IMR-90 (cell line): ENCODE measurements around the gene ETV7. TPM values are rescaled to one million over a fixed set of nuclear protein-coding genes. Genes with fewer than 3 reads are reported as not detected.

ENCODE experiments used
- ATAC-seq: fragments of 200-7000 bp; cut with Tn5 transposase; 2 replicates; pipeline ENCODE4 v1.9.1; 2020; ENCODE audit warnings: low read depth, mild to moderate bottlenecking, moderate library complexity
- BruUV-seq: library from RNA; stranded (reverse); fragments of 400-500 nt; replicated peaks from 2 replicates; lab custom pipeline; 2021; lab: Mats Ljungman, UMichigan
- CTCF ChIA-PET: fragments of 300-600 bp; formaldehyde crosslinking; extraction: SDS; loops from one replicate; lab custom pipeline; 2021; ENCODE audit warnings: antibody characterized with exemption; lab: Yijun Ruan, JAX
- POLR2A ChIA-PET: fragments of 300-600 bp; sonication (Branson Sonifier 250); formaldehyde crosslinking; loops from one replicate; lab custom pipeline; 2022; ENCODE audit warnings: antibody characterized with exemption; ENCODE audit not compliant: unreplicated experiment; lab: Charles Lee
- DNase-seq: peaks from one replicate; pipeline ENCODE4 v3.0.0; 2013
- H2AFZ ChIP-seq: replicated peaks from 2 replicates; pipeline ENCODE3; 2013; ENCODE audit warnings: low read length, mild to moderate bottlenecking; ENCODE audit not compliant: poor library complexity
- H2AK5ac ChIP-seq: 2 replicates; pipeline ENCODE4 v1.6.1; 2013; ENCODE audit warnings: low read depth, low read length, inconsistent platforms
- H2AK9ac ChIP-seq: replicated peaks from 2 replicates; pipeline ENCODE3; 2013; ENCODE audit warnings: mild to moderate bottlenecking, low read depth, low read length, moderate library complexity; ENCODE audit not compliant: poor library complexity
- H2BK120ac ChIP-seq: 2 replicates; pipeline ENCODE4 v1.6.1; 2013; ENCODE audit warnings: low read depth, low read length, inconsistent platforms
- H2BK15ac ChIP-seq: 3 replicates; pipeline ENCODE4 v1.6.1; 2013; ENCODE audit warnings: low read depth, low read length, inconsistent platforms
- H2BK20ac ChIP-seq: 2 replicates; pipeline ENCODE4 v1.6.1; 2013; ENCODE audit warnings: low read depth, mild to moderate bottlenecking, inconsistent platforms, low read length, moderate library complexity
- H2BK5ac ChIP-seq: 2 replicates; pipeline ENCODE4 v1.6.1; 2013; ENCODE audit warnings: mild to moderate bottlenecking, low read depth, low read length, inconsistent platforms; ENCODE audit not compliant: poor library complexity, severe bottlenecking
- H3K14ac ChIP-seq: replicated peaks from 2 replicates; pipeline ENCODE4 v1.6.1; 2013; ENCODE audit warnings: low read depth, low read length, inconsistent platforms
- H3K18ac ChIP-seq: 2 replicates; pipeline ENCODE4 v1.6.1; 2013; ENCODE audit warnings: low read depth, low read length, control low read depth
- H3K23ac ChIP-seq: 2 replicates; pipeline ENCODE4 v1.6.1; 2013; ENCODE audit warnings: low read depth, low read length, inconsistent platforms
- H3K27ac ChIP-seq: 2 replicates; pipeline ENCODE4 v1.5.1; 2013; ENCODE audit warnings: mild to moderate bottlenecking, control low read depth, low read length; ENCODE audit not compliant: insufficient read depth
- H3K27me3 ChIP-seq: 2 replicates; pipeline ENCODE4 v1.6.1; 2013; ENCODE audit warnings: low read length; ENCODE audit not compliant: control insufficient read depth, insufficient read depth
- H3K36me3 ChIP-seq: 2 replicates; pipeline ENCODE4 v1.6.1; 2013; ENCODE audit warnings: low read length, mixed read lengths; ENCODE audit not compliant: control insufficient read depth, insufficient read depth
- H3K4ac ChIP-seq: 2 replicates; pipeline ENCODE4 v1.6.1; 2013; ENCODE audit warnings: low read depth, low read length, inconsistent platforms
- H3K4me1 ChIP-seq: 2 replicates; pipeline ENCODE4 v1.6.1; 2013; ENCODE audit warnings: low read length, mixed read lengths; ENCODE audit not compliant: control insufficient read depth, insufficient read depth
- H3K4me2 ChIP-seq: 2 replicates; pipeline ENCODE4 v1.6.1; 2013; ENCODE audit warnings: low read depth, mild to moderate bottlenecking, control low read depth, low read length, moderate library complexity
- H3K4me3 ChIP-seq: 2 replicates; pipeline ENCODE4 v1.5.1; 2013; ENCODE audit warnings: low read depth, mild to moderate bottlenecking, control low read depth, low read length, moderate library complexity; ENCODE audit not compliant: insufficient read depth
- H3K56ac ChIP-seq: 2 replicates; pipeline ENCODE4 v1.6.1; 2013; ENCODE audit warnings: low read length, inconsistent platforms; ENCODE audit not compliant: insufficient read depth; ENCODE audit errors: extremely low read depth
- H3K79me1 ChIP-seq, 2 experiments: 2 replicates each; pipeline ENCODE4 v1.6.1; 2013; ENCODE audit warnings: low read length in 2 of 2, inconsistent platforms in 1 of 2, low read depth in 1 of 2
- H3K9ac ChIP-seq: 2 replicates; pipeline ENCODE4 v1.6.1; 2013; ENCODE audit warnings: low read depth, low read length, control low read depth
- H3K9me1 ChIP-seq: 2 replicates; pipeline ENCODE4 v1.6.1; 2013; ENCODE audit warnings: low read length, inconsistent platforms; ENCODE audit not compliant: insufficient read depth
- H3K9me3 ChIP-seq: 2 replicates; pipeline ENCODE4 v1.6.1; 2013; ENCODE audit warnings: low read length; ENCODE audit not compliant: control insufficient read depth, insufficient read depth
- H4K20me1 ChIP-seq: 2 replicates; pipeline ENCODE4 v1.6.1; 2013; ENCODE audit warnings: low read length, inconsistent platforms; ENCODE audit not compliant: insufficient read depth
- H4K5ac ChIP-seq: 2 replicates; pipeline ENCODE4 v1.6.1; 2013; ENCODE audit warnings: mild to moderate bottlenecking, low read depth, low read length, control low read depth
- H4K8ac ChIP-seq, 2 experiments: 2 replicates each; pipeline ENCODE4 v1.6.1; 2013; ENCODE audit warnings: low read depth in 2 of 2, low read length in 2 of 2, control low read depth in 1 of 2, inconsistent platforms in 1 of 2
- H4K91ac ChIP-seq: 2 replicates; pipeline ENCODE4 v1.6.1; 2013; ENCODE audit warnings: low read depth, low read length, inconsistent platforms; ENCODE audit not compliant: insufficient read depth
- BHLHE40 ChIP-seq: fragments of 150-350 bp; IDR thresholded peaks from 2 replicates; pipeline ENCODE4 v1.6.1; 2016; ENCODE audit warnings: mild to moderate bottlenecking, low read depth, low read length
- CEBPB ChIP-seq: IDR thresholded peaks from 2 replicates; pipeline ENCODE4 v1.6.1; 2012; ENCODE audit warnings: low read depth, low read length, improper control_type of control experiment
- CHD1 ChIP-seq: IDR thresholded peaks from 2 replicates; pipeline ENCODE4 v1.6.1; 2012; ENCODE audit warnings: low read depth, low read length, improper control_type of control experiment
- CTCF ChIP-seq: conservative IDR thresholded peaks from 2 replicates; pipeline ENCODE4 v1.5.1; 2012; ENCODE audit warnings: mild to moderate bottlenecking, low read depth, low read length, improper control_type of control experiment
- ELK1 ChIP-seq: fragments of 150-350 bp; IDR thresholded peaks from 2 replicates; pipeline ENCODE4 v1.6.1; 2016; ENCODE audit warnings: low read depth, mild to moderate bottlenecking, low read length, moderate library complexity, borderline replicate concordance
- FOS ChIP-seq: fragments of 150-350 bp; IDR thresholded peaks from 2 replicates; pipeline ENCODE4 v1.6.1; 2016; ENCODE audit warnings: low read depth, low read length
- MAFK ChIP-seq: IDR thresholded peaks from 2 replicates; pipeline ENCODE4 v1.6.1; 2012; ENCODE audit warnings: low read depth, low read length, improper control_type of control experiment
- MXI1 ChIP-seq: IDR thresholded peaks from 2 replicates; pipeline ENCODE4 v1.6.1; 2012; ENCODE audit warnings: low read depth, mild to moderate bottlenecking, low read length, moderate library complexity, borderline replicate concordance
- RCOR1 ChIP-seq: IDR thresholded peaks from 2 replicates; pipeline ENCODE4 v1.6.1; 2012; ENCODE audit warnings: mild to moderate bottlenecking, low read length, improper control_type of control experiment; ENCODE audit not compliant: insufficient replicate concordance
- RFX5 ChIP-seq: IDR thresholded peaks from 2 replicates; pipeline ENCODE4 v1.8.0; 2012; ENCODE audit warnings: low read depth, mild to moderate bottlenecking, low read length, moderate library complexity
- WGBS, 2 experiments: methylation state at CpG; one replicate each; pipeline versions ENCODE4 v1.1.5 to v1.1.7; 2013; ENCODE audit warnings: missing lambda C conversion rate in 2 of 2; ENCODE audit not compliant: insufficient read length in 1 of 2; ENCODE audit errors: extremely low coverage in 2 of 2; 5-methylcytosine and 5-hydroxymethylcytosine counted together
- dilution Hi-C: fragments of 300-500 bp; cut with HindIII; formaldehyde crosslinking; loops from one replicate; pipeline ENCODE4 v1.14.3; 2018; ENCODE audit warnings: low sequenced_read_pairs; ENCODE audit not compliant: unreplicated experiment
- in situ Hi-C: fragments of 300-500 bp; cut with MboI; formaldehyde crosslinking; loops from 3 replicates; pipeline ENCODE4 v1.14.3; 2019; ENCODE audit warnings: low sequenced_read_pairs, inconsistent platforms, mixed read lengths
- intact Hi-C: fragments of 100-400 bp; cut with micrococcal nuclease; formaldehyde crosslinking; loops from 2 replicates; pipeline ENCODE4 v1.10.0; 2022
- polyA plus RNA-seq, 3 experiments: library from polyadenylated mRNA; depleted of rRNA; stranded (reverse); fragments of >200 nt; gene quantifications; 2 replicates each; pipeline ENCODE4 v1.2.3, GENCODE V29; 2012; ENCODE audit warnings: low replicate concordance in 1 of 3
- total RNA-seq: library from RNA; depleted of rRNA; stranded (reverse); fragments of >200 nt; gene quantifications from 2 replicates; pipeline ENCODE4 v1.2.3, GENCODE V29; 2012

ETV7 gene
- total and polyA plus RNA-seq, 2 of the 4 experiments (the other 2 are of a cell fraction): 0.17 to 0.18 TPM

GRCh38 chr6:36376742-36377141 lies 10.7 kb downstream of the ETV7 start:
- Histone ChIP-seq H3K9ac (no peak overlapping the region), H2BK120ac (no peak overlapping the region), H2BK20ac (no peak overlapping the region), H3K36me3 (no peaks in the 10 kb centered on the region), H4K5ac (no peak overlapping the region), H3K23ac (no peak overlapping the region), H3K79me1 (no peaks in the 10 kb centered on the region), H3K4ac (no peak overlapping the region), H4K8ac (no peak overlapping the region), H4K91ac (no peak overlapping the region), H2BK5ac (no peak overlapping the region), H3K27me3 (peaks cover 35% of the 10 kb centered on the region), H2AFZ (no peak overlapping the region), H3K9me3 (no peaks in the 10 kb centered on the region), H2AK5ac (no peak overlapping the region), H3K4me2 (no peak overlapping the region), H3K18ac (no peak overlapping the region), H3K27ac (no peak overlapping the region), H2AK9ac (no peak overlapping the region), H3K4me1 (no peaks in the 10 kb centered on the region), H3K56ac (no peak overlapping the region), H3K4me3 (no peak overlapping the region), H3K9me1 (no peaks in the 10 kb centered on the region), H2BK15ac (no peak overlapping the region), H3K14ac (no peak overlapping the region), H4K20me1 (no peaks in the 10 kb centered on the region)
- dilution Hi-C loops: no loop called here
- POLR2A ChIA-PET: no interaction called here
- no TSS peak for BruUV-seq
- intact Hi-C loops: no loop called here
- in situ Hi-C loops: no loop called here
- no peak for ATAC-seq
- CTCF ChIA-PET: no interaction called here
- 74% methylated on average over 6 of the region's 8 CpGs; no CpG with 5 or more reads in 1 of the 2 experiments for WGBS, 2 experiments
- no peak for TF ChIP-seq FOS
- TF ChIP-seq MXI1: no peak
- no peak for TF ChIP-seq CEBPB
- TF ChIP-seq CTCF: no peak
- TF ChIP-seq RFX5: no peak
- no peak for TF ChIP-seq ELK1
- no peak for TF ChIP-seq RCOR1
- no peak for TF ChIP-seq MAFK
- no peak for TF ChIP-seq BHLHE40
- TF ChIP-seq CHD1: no peak
- DNase-seq: no peak
